Loucy (cell line): ENCODE measurements around the gene KBTBD4.
"Not testable (repeated sequence)": the region's sequence is repeated elsewhere in the genome, so short reads cannot be mapped to it uniquely, and the experiment has no call there.

Source experiments
- CTCF ChIP-seq: fragments of 200-600 bp; sonication (generic); conservative IDR thresholded peaks from 2 replicates; pipeline ENCODE4 v1.5.1; 2014; ENCODE audit warnings: mild to moderate bottlenecking, antibody characterized with exemption, low read length
- EZH2phosphoT487 ChIP-seq: fragments of 200-600 bp; IDR thresholded peaks from 2 replicates; pipeline ENCODE4 v1.6.1; 2018; ENCODE audit warnings: antibody characterized with exemption, mild to moderate bottlenecking, moderate library complexity, borderline replicate concordance

GRCh38 chr11:47530721-47531120, 48.0 kb downstream of the KBTBD4 start:
- not testable (repeated sequence) for TF ChIP-seq CTCF, EZH2phosphoT487
